SK-N-MC (cell line): ENCODE measurements around the gene SLC1A7.

Experiments
- DNase-seq: peaks from one replicate; pipeline ENCODE4 v3.0.0-alpha.2; 2011; ENCODE audit warnings: low read depth, low spot score
- H3K27ac ChIP-seq: fragments of 200-600 bp; sonication (generic); 2 replicates; pipeline ENCODE4 v1.5.1; 2016; ENCODE audit warnings: mixed run types
- H3K36me3 ChIP-seq: fragments of 200-600 bp; sonication (generic); 2 replicates; pipeline ENCODE4 v1.6.1; 2017; ENCODE audit warnings: antibody characterized with exemption, low read length, mixed read lengths; ENCODE audit not compliant: insufficient read depth
- H3K4me3 ChIP-seq: fragments of 200-600 bp; sonication (generic); 2 replicates; pipeline ENCODE4 v1.5.1; 2016
- H3K9ac ChIP-seq: fragments of 200-600 bp; sonication (generic); 2 replicates; pipeline ENCODE4 v1.8.0; 2017; ENCODE audit warnings: mixed run types, mixed read lengths; ENCODE audit not compliant: insufficient read length
- H3K9me3 ChIP-seq: fragments of 200-600 bp; sonication (generic); 2 replicates; pipeline ENCODE4 v1.6.1; 2017; ENCODE audit warnings: low read depth, mild to moderate bottlenecking, antibody characterized with exemption, low read length, moderate library complexity, mixed read lengths
- EZH2 ChIP-seq: fragments of 200-600 bp; sonication (generic); IDR thresholded peaks from one replicate; pipeline ENCODE4 v1.6.1; 2017; ENCODE audit warnings: antibody characterized with exemption
- FOXP2 ChIP-seq: optimal IDR thresholded peaks from 2 replicates; pipeline ENCODE3; 2011; ENCODE audit warnings: mild to moderate bottlenecking, moderate library complexity; ENCODE audit not compliant: insufficient read depth; ENCODE audit errors: extremely low read length, control extremely low read depth
- POLR2AphosphoS5 ChIP-seq: IDR thresholded peaks from 2 replicates; pipeline ENCODE4 v1.6.1; 2012; ENCODE audit warnings: mild to moderate bottlenecking, low read depth, low read length, borderline replicate concordance

SLC1A7 gene

DNA sequence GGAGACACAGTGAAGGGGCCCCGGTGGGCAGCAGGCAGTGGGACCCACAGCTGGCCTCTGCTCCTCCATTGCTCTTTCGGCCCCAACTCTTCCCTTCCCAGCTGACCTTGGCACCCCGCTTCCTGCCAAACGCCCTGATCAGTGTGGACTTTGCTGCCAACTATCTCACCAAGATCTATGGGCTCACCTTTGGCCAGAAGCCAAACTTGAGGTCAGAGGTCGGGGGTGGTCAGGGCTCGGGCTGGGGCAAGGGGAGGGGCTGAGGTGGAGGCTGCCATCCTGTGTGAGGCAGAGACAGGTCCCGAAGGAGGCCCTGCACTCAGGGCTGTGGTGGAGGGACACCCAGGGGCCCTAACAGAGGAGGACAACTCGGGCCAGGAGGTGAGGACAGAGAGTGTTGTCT, 66.7 kb downstream of the SLC1A7 start:
- H3K4me3 ChIP-seq: no peak overlapping the region
- no peak overlapping the region for H3K27ac ChIP-seq
- H3K9me3 ChIP-seq: no peaks in the 10 kb centered on the region
- no peak for TF ChIP-seq FOXP2
- DNase-seq: no peak
- no peaks in the 10 kb centered on the region for H3K36me3 ChIP-seq
- no peak overlapping the region for H3K9ac ChIP-seq

DNA sequence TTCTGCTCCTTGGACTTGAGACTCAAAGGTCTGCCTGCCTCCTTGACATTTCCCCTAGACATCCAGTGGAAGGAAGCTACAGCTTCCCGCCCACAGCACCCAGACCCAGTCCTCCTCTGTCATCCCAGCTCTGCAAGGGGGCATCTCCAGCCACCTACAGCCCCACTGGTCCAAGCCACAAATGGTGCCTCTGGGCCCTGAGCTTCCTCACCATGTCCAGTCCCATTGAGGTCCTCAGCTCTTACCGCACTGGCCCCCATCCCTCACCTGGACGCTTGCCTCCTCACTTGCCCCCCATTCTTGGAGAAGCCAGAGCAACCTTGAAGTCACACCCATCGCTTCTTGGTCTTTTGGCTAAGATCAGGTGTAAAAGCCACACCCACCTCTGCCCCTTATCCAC, 67.2 kb downstream of the SLC1A7 start:
- TF ChIP-seq EZH2 (no peak), POLR2AphosphoS5 (no peak)
- H3K9me3 ChIP-seq: no peaks in the 10 kb centered on the region
- no peak overlapping the region for H3K27ac ChIP-seq
- no peak overlapping the region for H3K9ac ChIP-seq
- H3K36me3 ChIP-seq: no peaks in the 10 kb centered on the region
- DNase-seq: no peak
- H3K4me3 ChIP-seq: no peak overlapping the region

GRCh38 chr1:53074313-53075154, 67.9 kb downstream of the SLC1A7 start:
- no peaks in the 10 kb centered on the region for H3K36me3 ChIP-seq
- H3K27ac ChIP-seq: no peak overlapping the region
- DNase-seq: no peak
- TF ChIP-seq EZH2 (no peak), POLR2AphosphoS5 (no peak), FOXP2 (no peak)
- no peak overlapping the region for H3K9ac ChIP-seq
- H3K9me3 ChIP-seq: no peaks in the 10 kb centered on the region
- no peak overlapping the region for H3K4me3 ChIP-seq

DNA sequence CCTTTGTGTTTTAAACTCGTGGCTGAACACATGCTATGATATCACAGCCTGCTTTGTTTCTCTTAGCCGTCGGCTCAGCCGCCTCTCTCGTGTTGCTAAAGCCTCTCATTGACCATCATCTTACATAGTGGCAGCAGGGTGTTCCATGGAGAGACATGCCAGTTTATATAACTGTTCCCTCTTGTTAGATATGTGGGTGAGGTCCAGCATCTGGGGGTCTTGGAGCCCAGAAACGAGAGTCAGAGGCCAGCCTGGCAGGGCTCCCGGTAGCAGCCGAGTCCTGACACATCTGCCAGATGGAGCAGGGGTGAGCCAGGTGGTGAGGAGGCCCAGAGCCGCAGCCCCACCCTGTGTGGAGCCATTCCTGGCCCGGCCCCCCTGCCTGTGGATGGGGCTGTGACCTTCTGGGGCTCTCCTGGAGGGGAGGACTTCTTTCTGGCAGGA, 68.5 kb downstream of the SLC1A7 start:
- no peak for TF ChIP-seq FOXP2
- no peak for TF ChIP-seq POLR2AphosphoS5
- no peak for TF ChIP-seq EZH2
- Histone ChIP-seq H3K27ac (no peak overlapping the region), H3K9me3 (no peaks in the 10 kb centered on the region), H3K9ac (no peak overlapping the region), H3K4me3 (no peak overlapping the region), H3K36me3 (no peaks in the 10 kb centered on the region)
- no peak for DNase-seq

GRCh38 chr1:53073287-53073686, 69.2 kb downstream of the SLC1A7 start:
- H3K9me3 ChIP-seq: no peaks in the 10 kb centered on the region
- no peak overlapping the region for H3K4me3 ChIP-seq
- no peak for TF ChIP-seq POLR2AphosphoS5
- TF ChIP-seq FOXP2: no peak
- no peak for TF ChIP-seq EZH2
- DNase-seq: no peak
- no peak overlapping the region for H3K27ac ChIP-seq
- H3K9ac ChIP-seq: no peak overlapping the region
- no peaks in the 10 kb centered on the region for H3K36me3 ChIP-seq

DNA sequence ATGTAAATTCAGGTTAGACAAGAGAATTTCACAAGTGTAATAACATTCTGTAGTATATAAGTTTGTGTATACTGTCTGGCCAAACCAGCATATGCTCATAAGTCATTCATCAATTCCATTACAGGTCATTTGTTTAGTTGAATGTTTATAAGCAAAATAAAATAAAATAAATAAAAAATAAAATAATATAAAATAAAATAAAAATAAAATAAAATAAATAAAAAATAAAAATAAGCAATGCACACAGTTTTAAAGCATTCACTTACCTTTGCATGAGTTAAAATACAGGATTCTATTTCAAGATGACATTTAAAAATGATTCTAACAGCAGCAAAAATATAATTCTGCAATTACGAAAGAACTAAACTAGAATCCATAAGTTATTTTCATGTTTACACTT, 70.5 kb downstream of the SLC1A7 start:
- TF ChIP-seq EZH2 (no peak), POLR2AphosphoS5 (no peak), FOXP2 (no peak)
- H3K4me3 ChIP-seq: no peak overlapping the region
- H3K9me3 ChIP-seq: no peaks in the 10 kb centered on the region
- H3K9ac ChIP-seq: no peak overlapping the region
- H3K27ac ChIP-seq: no peak overlapping the region
- DNase-seq: no peak
- no peaks in the 10 kb centered on the region for H3K36me3 ChIP-seq

- no peak overlapping the region for H3K9ac ChIP-seq
- no peaks in the 10 kb centered on the region for H3K36me3 ChIP-seq
- H3K4me3 ChIP-seq: no peak overlapping the region
- no peaks in the 10 kb centered on the region for H3K9me3 ChIP-seq
- no peak for DNase-seq
- TF ChIP-seq EZH2 (no peak), POLR2AphosphoS5 (no peak), FOXP2 (no peak)
- H3K27ac ChIP-seq: no peak overlapping the region
Observed at GRCh38 chr1:53071167-53071865, 71.1 kb downstream of the SLC1A7 start.

DNA sequence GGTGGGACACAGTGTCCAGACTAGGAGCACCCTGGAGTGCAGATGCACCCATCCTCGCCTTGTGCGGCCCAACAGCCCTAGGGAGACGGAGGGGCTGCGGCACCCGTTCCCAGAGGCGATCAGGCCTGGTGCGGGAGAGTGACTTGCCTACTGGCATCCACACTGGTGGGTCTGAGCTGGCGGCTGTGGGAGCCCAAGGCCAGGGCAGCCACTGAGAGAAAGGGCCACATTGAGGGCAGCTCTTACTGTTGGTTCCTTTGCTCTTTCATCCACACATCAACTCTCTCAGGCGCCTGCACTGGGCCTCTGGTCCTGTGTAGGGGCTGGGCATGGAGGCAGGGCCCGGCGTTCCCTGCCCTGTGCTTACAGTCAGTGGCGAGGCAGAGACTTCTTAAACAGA, 71.8 kb downstream of the SLC1A7 start:
- Histone ChIP-seq H3K9ac (no peak overlapping the region), H3K36me3 (no peaks in the 10 kb centered on the region), H3K4me3 (no peak overlapping the region), H3K27ac (no peak overlapping the region), H3K9me3 (no peaks in the 10 kb centered on the region)
- DNase-seq: no peak
- no peak for TF ChIP-seq POLR2AphosphoS5
- TF ChIP-seq FOXP2: no peak
- no peak for TF ChIP-seq EZH2

DNA sequence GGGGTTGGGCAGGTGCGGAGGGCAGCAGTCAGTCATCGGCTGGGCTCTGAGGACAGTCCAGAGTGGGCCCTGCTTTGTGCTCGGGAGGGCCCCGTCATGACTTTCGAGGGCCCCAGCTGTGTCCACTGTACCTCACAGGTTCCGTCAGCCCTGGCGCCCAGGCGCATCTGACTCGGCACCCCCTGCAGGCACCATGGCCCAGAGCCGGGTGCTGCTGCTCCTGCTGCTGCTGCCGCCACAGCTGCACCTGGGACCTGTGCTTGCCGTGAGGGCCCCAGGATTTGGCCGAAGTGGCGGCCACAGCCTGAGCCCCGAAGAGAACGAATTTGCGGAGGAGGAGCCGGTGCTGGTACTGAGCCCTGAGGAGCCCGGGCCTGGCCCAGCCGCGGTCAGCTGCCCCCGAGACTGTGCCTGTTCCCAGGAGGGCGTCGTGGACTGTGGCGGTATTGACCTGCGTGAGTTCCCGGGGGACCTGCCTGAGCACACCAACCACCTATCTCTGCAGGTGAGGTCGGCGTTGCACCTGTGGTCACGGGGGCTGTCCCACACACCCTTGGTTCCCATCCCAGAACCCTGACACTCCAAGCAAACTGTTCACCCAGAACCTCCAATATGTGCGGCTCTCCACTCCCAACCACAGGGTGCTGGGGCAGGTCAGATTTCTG, 72.6 kb downstream of the SLC1A7 start:
- Histone ChIP-seq H3K4me3 (no peak overlapping the region), H3K27ac (no peak overlapping the region), H3K9me3 (no peaks in the 10 kb centered on the region), H3K36me3 (no peaks in the 10 kb centered on the region), H3K9ac (no peak overlapping the region)
- no peak for TF ChIP-seq EZH2
- no peak for TF ChIP-seq POLR2AphosphoS5
- no peak for TF ChIP-seq FOXP2
- no peak for DNase-seq
